Right cardiac atrium (tissue), 5 donors: ENCODE measurements around the gene CCDC174. TPM values are rescaled to one million over a fixed set of nuclear protein-coding genes. Genes with fewer than 3 reads are reported as not detected.

Experiments used
- ATAC-seq, 2 donors: fragments of 200-7000 bp; cut with Tn5 transposase; one replicate each; pipeline versions ENCODE4 v1.8.0 to v1.9.1; 2020; ENCODE audit warnings: moderate library complexity in 2 of 2, mild to moderate bottlenecking in 1 of 2
- DNase-seq, 3 donors: peaks; one replicate each; pipeline ENCODE4 v3.0.0-alpha.2; 2020
- H3K27ac ChIP-seq: one replicate; pipeline ENCODE4 v1.5.1; 2013; ENCODE audit warnings: mild to moderate bottlenecking, low read length, control low read depth, moderate library complexity
- H3K27me3 ChIP-seq: one replicate; pipeline ENCODE4 v1.6.1; 2013; ENCODE audit not compliant: control insufficient read depth, insufficient read depth
- H3K4me1 ChIP-seq: one replicate; pipeline ENCODE4 v1.6.1; 2013; ENCODE audit warnings: low read length; ENCODE audit not compliant: control insufficient read depth, insufficient read depth
- H3K4me3 ChIP-seq: one replicate; pipeline ENCODE4 v1.5.1; 2013; ENCODE audit warnings: low read length, control low read depth
- H3K9me3 ChIP-seq: one replicate; pipeline ENCODE4 v1.6.1; 2013; ENCODE audit warnings: low read length; ENCODE audit not compliant: control insufficient read depth
- WGBS: extraction: QIAGEN DNeasy Blood & Tissue Kit; methylation state at CpG from one replicate; pipeline ENCODE4 v1.1.7; 2013; 5-methylcytosine and 5-hydroxymethylcytosine counted together
- intact Hi-C, 4 donors: fragments of 100-400 bp; cut with DNase I; formaldehyde crosslinking; loops; one replicate each; pipeline versions ENCODE4 v1.11.0 to v1.14.0; 2022 to 2023
- polyA plus RNA-seq: library from polyadenylated mRNA; stranded (reverse); fragments of 200-250 nt; gene quantifications from one replicate; pipeline ENCODE4 v1.2.3, GENCODE V29; 2013
- total RNA-seq, 4 donors: library from RNA; stranded (reverse); fragmentation: NEBNext Ultra II Directional; extraction: Animal tissue kit (Norgen Biotek cat#: 25700); gene quantifications; one replicate each; pipeline ENCODE4 v1.2.1, GENCODE V29; 2021
- donor health status: healthy with polysubstance abuse.
- donor health status: DM: no; HTN: yes; CAD: no.
- donor health status: DM: no; HTN: no; CAD: no.
- donor health status: DM: no; HTN: yes; CAD: no; lungs with severe emphysema.
- donor health status: DM: yes; HTN: yes; CAD: no.

Gene CCDC174
- total and polyA plus RNA-seq, 5 donors: 9.3 to 18.3 (median 10.3) TPM

DNA sequence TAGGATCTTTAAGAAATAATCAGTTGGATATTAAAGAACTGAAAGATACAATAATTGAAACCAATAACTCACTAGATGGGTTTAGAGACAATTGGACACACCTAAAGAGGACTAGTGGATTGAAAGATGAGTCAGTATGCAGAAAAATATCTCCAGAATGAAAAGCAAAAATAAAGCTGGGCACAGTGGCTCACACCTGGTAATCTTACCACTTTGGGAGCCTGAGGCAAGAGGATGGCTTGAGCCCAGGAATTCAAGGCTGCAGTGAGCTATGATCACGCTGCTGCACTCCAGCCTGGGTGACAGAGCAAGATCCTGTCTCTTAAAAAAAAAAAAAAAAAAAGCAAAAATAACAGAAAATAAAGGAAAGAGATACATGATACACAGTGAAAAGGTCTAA is 37.4 kb upstream of the CCDC174 start:
- no peaks in the 10 kb centered on the region for H3K9me3 ChIP-seq
- WGBS: 78% methylated on average over 1 of the region's 1 CpG
- intact Hi-C loops: no loop called here
- no peak overlapping the region for H3K27ac ChIP-seq
- H3K27me3 ChIP-seq: no peaks in the 10 kb centered on the region
- DNase-seq (no peak), ATAC-seq (no peak)
- H3K4me1 ChIP-seq: no peaks in the 10 kb centered on the region
- H3K4me3 ChIP-seq: no peak overlapping the region

DNA sequence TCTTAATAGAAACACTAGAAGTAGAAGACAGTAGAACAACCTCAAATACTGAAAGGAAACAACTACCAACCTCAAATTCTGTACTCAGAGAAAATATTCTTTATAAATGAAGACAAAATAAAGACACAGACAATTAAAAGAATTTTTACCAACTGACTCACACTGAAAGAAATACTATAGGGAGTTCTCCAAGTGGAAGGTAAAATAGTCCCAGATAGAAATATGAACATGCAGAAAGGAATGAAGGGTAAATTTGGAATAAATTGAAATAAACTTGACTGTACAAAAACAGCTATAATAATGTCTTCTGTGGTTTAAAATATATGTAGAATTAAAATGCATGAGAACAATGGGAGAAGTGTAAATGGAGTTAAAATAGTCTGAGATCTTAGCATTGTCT is 36.7 kb upstream of the CCDC174 start:
- H3K9me3 ChIP-seq: no peaks in the 10 kb centered on the region
- ATAC-seq (no peak), DNase-seq (no peak)
- no peaks in the 10 kb centered on the region for H3K4me1 ChIP-seq
- no peak overlapping the region for H3K27ac ChIP-seq
- no peak overlapping the region for H3K4me3 ChIP-seq
- no peaks in the 10 kb centered on the region for H3K27me3 ChIP-seq
- intact Hi-C loops: no loop called here

GRCh38 chr3:14616606-14617507 is 34.7 kb upstream of the CCDC174 start:
- WGBS: 59% methylated on average over 10 of the region's 10 CpGs
- ATAC-seq (no peak), DNase-seq (no peak)
- no peaks in the 10 kb centered on the region for H3K27me3 ChIP-seq
- intact Hi-C loops: no loop called here
- H3K4me3 ChIP-seq: no peak overlapping the region
- no peaks in the 10 kb centered on the region for H3K4me1 ChIP-seq
- no peaks in the 10 kb centered on the region for H3K9me3 ChIP-seq
- H3K27ac ChIP-seq: no peak overlapping the region

GRCh38 chr3:14617508-14618023 is 34.0 kb upstream of the CCDC174 start:
- H3K27ac ChIP-seq: no peak overlapping the region
- H3K4me1 ChIP-seq: no peaks in the 10 kb centered on the region
- H3K9me3 ChIP-seq: no peaks in the 10 kb centered on the region
- no peaks in the 10 kb centered on the region for H3K27me3 ChIP-seq
- WGBS: 65% methylated on average over 6 of the region's 6 CpGs
- DNase-seq: no peak
- ATAC-seq: no peak
- intact Hi-C loops: no loop called here
- H3K4me3 ChIP-seq: no peak overlapping the region

DNA sequence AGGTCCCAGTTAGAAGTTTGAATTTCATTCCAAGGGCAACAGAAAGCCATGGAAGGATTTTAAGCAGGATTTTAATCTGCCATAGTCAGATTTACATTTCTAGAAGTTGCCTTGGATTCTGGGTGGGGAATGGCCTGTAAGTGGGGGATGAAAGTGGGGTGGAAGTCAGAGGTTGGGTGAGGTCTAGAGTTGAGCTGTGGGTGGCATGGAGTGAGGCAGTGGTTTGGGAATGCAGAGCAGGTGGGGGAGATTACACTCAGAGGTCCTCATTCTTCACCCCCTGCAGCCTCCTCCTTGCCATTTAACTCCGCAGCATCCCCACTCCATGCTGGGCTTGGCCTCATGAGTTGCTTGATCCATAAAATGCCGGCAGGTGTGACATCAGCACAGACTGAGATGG is 32.0 kb upstream of the CCDC174 start:
- H3K9me3 ChIP-seq: no peaks in the 10 kb centered on the region
- no peaks in the 10 kb centered on the region for H3K27me3 ChIP-seq
- 48% methylated on average over 2 of the region's 2 CpGs for WGBS
- H3K4me3 ChIP-seq: no peak overlapping the region
- no peak for ATAC-seq
- intact Hi-C loops: no loop called here
- H3K27ac ChIP-seq: no peak overlapping the region
- no peaks in the 10 kb centered on the region for H3K4me1 ChIP-seq
- no peak for DNase-seq

DNA sequence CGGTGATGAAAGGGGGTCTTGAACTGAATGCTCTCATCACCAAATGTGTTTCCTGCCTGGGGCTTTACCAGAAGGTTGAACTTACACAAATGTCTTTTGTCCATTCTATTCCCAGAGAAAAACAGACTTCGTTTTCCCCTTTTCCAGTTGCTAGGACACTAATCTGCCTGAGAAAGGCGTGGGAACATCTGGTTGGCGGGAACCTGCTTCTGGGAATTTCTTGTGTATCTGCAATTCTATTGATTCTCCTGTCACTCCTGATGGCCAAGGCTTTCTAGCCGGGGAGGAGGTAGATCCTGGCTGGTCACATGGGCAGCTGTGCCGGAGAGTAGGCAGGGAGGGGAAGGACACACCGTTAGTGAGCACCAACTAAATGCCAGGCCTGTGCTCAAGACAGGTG is 31.1 kb upstream of the CCDC174 start:
- Histone ChIP-seq H3K4me1 (no peaks in the 10 kb centered on the region), H3K9me3 (no peaks in the 10 kb centered on the region), H3K4me3 (no peak overlapping the region), H3K27me3 (no peaks in the 10 kb centered on the region), H3K27ac (no peak overlapping the region)
- intact Hi-C loops: no loop called here
- WGBS: 44% methylated on average over 7 of the region's 7 CpGs
- no peak for DNase-seq
- no peak for ATAC-seq

GRCh38 chr3:14621093-14621492 is 30.5 kb upstream of the CCDC174 start:
- no peaks in the 10 kb centered on the region for H3K9me3 ChIP-seq
- no peaks in the 10 kb centered on the region for H3K27me3 ChIP-seq
- no peaks in the 10 kb centered on the region for H3K4me1 ChIP-seq
- no peak overlapping the region for H3K27ac ChIP-seq
- ATAC-seq: no peak
- no peak overlapping the region for H3K4me3 ChIP-seq
- intact Hi-C loops: no loop called here
- no peak for DNase-seq
- WGBS: 93% methylated on average over 4 of the region's 4 CpGs

DNA sequence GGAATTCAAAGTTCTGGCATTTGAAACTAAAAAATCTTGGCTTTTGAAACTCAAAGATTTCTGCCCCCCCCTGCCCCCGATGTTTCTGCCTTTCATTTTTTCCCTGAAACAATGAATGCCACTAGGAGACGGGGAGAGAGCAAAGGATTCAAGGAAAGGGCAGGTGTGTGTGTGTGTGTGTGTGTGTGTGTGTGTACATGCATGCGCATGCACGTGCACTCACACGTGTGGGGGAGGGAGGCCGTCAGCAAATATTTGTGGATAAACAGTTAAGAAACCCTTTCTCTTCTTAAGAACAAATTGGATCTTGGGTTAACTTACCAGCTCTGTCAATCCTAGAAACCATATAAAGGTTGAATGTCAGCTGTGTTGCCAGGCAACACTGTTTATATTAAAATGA is 29.2 kb upstream of the CCDC174 start:
- no peak overlapping the region for H3K27ac ChIP-seq
- DNase-seq (peak in 1 of 3 donors; percentile 28), ATAC-seq (no peak)
- H3K9me3 ChIP-seq: no peaks in the 10 kb centered on the region
- intact Hi-C loops: no loop called here
- no peaks in the 10 kb centered on the region for H3K4me1 ChIP-seq
- no peaks in the 10 kb centered on the region for H3K27me3 ChIP-seq
- no peak overlapping the region for H3K4me3 ChIP-seq
- 74% methylated on average over 6 of the region's 6 CpGs for WGBS

DNA sequence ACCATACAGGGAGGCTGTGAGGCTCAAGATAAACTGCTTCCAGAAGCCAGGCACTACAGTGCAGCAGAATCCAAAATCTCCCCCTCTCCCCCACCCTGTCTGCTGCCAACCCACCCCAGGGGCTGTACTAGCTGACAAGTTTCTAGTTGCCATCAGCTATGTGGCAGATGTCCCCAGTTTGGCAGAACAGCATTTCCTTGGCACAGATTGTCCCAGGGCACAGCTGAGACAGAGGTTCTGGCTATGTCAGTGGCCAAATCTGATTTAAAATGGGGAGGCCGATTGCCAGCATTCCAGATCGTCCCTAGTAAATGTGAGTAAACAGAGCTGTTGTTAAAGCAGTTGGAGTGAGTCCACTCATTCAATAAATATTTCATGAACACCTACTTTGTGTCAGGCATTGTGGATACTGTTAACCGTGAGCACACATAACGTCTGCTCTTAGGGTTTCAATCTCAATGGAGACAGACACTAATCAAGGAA is 28.0 kb upstream of the CCDC174 start:
- peak overlapping the region; percentile 35 for H3K27ac ChIP-seq
- no peaks in the 10 kb centered on the region for H3K27me3 ChIP-seq
- DNase-seq (peak in 1 of 3 donors; percentile 50), ATAC-seq (peak; percentile 61 to 63)
- H3K9me3 ChIP-seq: no peaks in the 10 kb centered on the region
- H3K4me1 ChIP-seq: no peaks in the 10 kb centered on the region
- no peak overlapping the region for H3K4me3 ChIP-seq
- intact Hi-C loops: no loop called here
- 30% methylated on average over 4 of the region's 4 CpGs for WGBS

GRCh38 chr3:14624498-14624897 is 27.1 kb upstream of the CCDC174 start:
- DNase-seq: no peak
- intact Hi-C loops: no loop called here
- Histone ChIP-seq H3K4me1 (no peaks in the 10 kb centered on the region), H3K27ac (no peak overlapping the region), H3K4me3 (no peak overlapping the region), H3K27me3 (no peaks in the 10 kb centered on the region), H3K9me3 (no peaks in the 10 kb centered on the region)
- no peak for ATAC-seq

- no peak for DNase-seq
- H3K27ac ChIP-seq: no peak overlapping the region
- no peaks in the 10 kb centered on the region for H3K4me1 ChIP-seq
- no peaks in the 10 kb centered on the region for H3K9me3 ChIP-seq
- H3K4me3 ChIP-seq: no peak overlapping the region
- no peak for ATAC-seq
- no peaks in the 10 kb centered on the region for H3K27me3 ChIP-seq
- 74% methylated on average over 6 of the region's 6 CpGs for WGBS
- intact Hi-C loops: no loop called here
Observed at GRCh38 chr3:14625443-14625842, 26.1 kb upstream of the CCDC174 start.
